GM21529 (cell line): ENCODE measurements around the gene TTPAL.

ENCODE experiments used
- ATAC-seq: cut with Tn5 transposase; IDR thresholded peaks from one replicate; pipeline ENCODE4 v1.9.1; 2021; ENCODE audit not compliant: unreplicated experiment

Gene TTPAL

DNA sequence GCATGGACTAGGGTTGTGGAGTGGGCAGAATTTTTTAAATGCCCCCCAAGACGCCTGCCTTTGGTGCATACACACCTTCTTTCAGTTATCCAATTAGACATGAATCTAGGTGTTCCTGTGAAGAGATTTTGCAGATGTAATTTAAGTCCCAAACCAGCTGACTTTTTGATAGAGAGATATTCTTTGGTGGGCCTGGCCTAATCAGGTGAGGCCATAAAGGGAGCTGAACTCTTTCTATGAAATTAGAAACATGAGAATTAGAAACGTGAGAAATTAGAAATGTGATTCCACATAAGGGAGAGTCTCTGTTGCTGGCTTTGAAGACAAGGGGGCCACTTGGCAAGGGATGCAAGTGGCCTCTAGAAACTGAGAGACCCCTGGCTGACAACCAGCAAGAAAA, 36.4 kb upstream of the TTPAL start:
- ATAC-seq = no peak

DNA sequence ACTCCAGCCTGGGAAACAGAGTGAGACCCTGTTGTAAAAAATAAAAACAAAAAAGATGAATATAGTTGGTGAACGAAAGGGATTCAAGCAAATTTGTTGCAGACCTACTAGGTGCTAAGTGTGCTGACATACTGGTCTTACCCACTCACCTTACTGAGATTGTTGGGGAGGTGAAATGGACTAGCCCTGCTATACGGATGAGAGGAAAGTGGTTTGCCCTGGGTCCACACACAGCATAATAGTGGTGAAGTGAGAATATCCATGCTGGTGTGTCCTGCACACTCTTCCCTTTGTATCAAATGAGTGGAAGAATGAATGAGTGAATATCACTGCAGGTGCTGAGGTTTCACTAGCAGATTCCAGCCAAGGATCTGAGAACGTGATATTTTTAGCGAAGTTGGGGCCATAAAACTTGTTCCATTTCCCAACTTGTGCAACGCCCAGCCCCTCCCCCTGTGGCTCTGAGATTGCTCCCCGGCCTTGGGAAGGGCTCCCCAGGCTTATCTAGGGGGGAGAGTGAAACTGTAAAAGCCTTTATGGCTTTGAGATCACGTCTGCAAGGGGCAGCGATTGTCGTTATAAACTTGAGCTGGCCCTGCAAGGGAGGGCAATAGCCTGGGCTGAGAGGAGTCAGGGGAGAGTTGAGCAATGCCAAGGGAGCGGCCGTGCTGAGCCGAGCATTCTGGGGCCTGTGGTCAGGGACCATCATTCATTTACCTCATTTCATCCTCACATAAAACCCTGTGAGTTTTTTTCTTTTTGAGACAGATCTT, 33.2 kb upstream of the TTPAL start:
- ATAC-seq = no peak

GRCh38 chr20:44445742-44446710, 29.6 kb upstream of the TTPAL start:
- no peak for ATAC-seq

DNA sequence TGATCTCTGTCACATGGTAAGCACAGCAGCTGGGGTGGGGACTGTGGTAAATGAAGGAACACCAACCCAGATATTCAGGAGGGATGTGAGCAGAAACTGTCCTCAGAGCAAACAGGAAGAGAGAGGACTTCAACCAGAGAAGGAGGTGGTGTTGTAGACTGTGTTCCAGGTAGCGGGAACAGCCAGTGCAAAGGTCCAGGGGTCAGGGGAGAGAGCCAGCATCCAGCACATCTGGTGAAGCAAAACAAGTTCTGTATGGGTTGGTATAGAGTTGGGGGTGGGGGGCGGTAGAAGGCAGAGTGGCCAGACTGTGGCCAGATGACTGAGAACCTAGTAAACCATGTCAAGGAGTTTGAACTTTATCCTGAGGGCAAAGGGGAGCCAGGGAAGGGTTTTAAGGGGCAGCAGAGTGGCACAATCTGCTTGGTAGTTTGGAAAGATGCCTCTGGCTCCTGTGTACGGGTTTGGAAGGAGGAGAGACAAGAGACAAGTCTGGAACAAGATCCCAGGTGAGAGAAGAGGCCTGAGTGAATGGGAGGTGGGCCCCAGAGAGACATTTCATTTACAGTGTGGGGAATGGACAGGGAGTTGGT, 27.8 kb upstream of the TTPAL start:
- ATAC-seq = no peak

- ATAC-seq = no peak
Measured at GRCh38 chr20:44448753-44449546, 26.7 kb upstream of the TTPAL start.

DNA sequence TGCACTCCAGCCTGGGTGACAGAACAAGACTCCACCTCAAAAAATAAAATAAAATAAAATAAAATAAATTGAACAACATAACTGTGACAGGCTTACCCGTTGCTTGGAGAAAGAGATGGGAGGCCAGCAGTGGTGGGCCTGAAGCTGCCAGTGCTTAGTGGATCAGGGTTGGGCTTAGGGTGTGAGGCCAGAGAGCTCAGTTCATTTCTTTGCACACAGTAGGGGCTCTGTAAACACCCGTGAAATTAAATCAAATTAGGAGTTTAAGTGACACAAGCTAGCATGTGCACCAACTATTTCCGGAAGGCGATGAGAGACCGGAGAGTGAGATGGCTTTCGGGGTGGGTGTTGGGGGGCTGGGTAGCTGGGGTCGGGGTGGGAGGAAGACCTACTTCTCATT, 25.8 kb upstream of the TTPAL start:
- ATAC-seq = no peak

DNA sequence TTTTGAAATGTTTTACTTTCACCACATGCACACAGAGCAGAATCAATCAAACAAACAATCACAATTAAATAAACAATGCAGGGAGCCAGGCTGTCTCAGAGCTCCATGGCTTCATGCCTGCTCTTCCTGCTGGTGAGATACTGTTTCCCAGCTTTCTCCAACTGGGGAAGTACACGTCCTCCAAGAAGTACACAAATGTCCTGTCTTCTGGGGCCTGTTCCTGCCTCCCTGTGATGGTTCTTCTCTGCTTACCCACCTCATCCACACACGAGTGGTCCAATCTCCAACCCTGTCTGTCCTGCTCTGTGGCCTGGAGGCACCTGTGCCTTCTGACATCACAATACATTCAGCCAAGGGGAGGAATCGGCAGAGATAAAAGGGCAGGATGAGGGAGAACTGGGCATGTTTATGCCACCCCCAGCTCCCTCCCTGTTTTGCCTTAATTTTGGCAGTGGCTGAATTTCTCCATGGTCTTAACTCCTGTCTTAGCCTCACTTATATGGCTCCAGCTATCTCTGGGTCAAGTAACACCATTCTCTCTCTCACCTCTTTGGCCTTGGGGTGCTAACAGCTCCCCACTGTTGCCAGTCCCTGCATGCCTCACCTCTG, 25.3 kb upstream of the TTPAL start:
- no peak for ATAC-seq

DNA sequence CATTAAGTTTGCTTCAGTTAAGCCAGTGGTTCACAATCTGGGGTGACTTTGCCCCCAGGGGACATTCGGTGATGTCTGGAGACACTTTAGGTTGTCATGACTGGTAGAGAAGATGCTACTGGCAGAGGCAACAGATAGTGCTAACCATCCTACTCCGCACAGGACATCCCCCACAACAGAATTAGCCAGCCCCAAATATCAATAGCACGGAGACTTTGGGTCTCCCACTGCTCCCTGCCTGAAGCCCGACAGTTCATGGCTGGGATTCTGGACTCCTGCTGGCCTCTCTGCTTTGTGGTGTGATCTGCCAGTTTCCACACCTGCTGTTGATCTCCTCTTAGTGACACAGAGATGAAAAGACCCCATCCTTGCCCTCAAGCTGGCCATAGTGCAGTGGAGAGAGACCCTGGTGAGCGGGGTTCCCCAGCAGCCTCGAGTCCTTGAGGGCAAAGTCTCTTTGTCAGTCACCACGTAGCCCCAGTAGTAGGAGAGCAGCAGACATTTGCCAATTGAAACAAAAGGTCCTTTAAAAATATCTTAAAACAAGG, 24.7 kb upstream of the TTPAL start:
- no peak for ATAC-seq

DNA sequence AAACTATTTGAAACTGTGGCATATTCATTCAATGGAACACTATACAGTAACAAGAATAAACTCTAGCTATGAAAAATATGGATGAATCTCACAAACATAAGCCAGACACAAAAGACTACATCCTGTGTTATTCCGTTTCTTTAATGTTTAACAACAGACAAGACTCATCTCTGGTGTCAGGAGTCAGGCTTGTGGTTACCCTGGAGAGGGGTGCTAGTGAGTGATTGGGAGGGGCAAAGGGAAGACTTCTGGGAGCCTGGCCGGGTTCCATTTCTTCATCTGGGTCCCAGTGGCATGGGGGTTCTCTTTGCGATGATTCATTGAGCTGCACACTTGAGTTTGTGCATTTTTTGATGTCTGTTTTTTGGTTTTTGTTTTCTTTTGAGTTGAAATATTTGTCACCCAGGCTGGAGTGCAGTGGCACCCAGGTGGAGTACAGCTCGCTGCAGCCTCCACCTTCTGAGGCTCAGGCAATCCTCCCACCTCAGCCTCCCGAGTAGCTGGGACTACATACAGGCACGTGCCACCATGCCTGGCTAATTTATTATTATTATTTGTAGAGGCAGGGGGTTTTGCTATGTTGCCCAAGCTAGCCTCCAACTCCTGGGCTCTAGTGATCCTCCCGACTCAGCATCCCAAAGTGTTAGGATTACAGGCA, 21.2 kb upstream of the TTPAL start:
- no peak for ATAC-seq

DNA sequence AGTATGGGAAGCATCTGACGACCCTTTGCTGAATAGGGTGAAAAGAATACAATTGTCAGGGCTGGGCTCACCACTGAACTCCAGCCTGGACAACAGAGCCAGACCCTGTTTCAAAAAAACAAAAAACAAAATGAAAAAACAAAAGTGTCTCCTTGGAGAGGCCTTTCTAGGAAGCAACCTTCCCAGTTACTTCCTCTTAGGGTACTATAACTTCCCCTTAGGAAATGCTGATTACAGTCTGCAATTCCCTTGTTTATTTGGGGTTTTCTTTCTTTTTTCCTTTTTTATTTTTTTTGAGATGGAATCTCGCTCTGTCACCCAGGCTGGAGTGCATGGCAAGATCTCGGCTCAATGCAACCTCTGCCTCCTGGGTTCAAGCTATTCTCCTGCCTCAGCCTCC, 20.5 kb upstream of the TTPAL start:
- ATAC-seq = no peak

DNA sequence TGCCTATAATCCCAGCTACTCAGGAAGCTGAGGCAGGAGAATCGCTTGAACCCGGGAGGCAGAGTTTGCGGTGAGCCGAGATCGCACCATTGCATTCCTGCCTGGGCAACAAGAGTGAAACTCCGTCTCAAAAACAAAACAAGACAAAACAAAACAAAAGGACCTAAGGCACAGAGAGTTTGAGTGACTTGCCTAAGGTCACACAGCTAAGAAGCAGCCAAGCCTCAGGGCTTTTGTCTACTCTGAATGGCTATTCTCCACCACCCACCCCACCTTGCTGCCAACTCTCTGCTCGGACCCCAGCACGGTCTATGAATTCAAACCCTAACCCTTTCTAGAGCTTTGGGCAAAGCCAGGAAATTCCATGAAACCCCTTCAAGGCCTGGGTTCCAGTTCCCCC, 19.1 kb upstream of the TTPAL start:
- no peak for ATAC-seq

GRCh38 chr20:44457016-44457415, 18.7 kb upstream of the TTPAL start:
- ATAC-seq = no peak

DNA sequence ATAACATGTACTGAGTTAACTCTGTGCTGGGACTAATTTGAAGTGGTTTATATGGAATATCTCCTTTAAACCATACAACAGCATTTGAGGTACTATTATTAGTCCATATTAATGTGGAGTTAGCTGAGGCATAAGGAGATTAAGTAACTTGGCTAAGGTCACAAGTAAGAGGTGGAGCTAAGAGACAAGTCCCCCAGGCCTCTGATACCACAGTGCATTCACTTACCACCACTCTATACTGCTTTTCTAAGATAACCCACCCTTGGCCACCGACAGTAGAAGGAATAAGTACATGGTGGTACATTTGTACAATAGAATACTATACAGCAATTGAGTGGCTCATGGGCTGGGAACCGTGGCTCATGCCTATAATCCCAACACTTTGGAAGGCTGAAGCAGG, 16.4 kb upstream of the TTPAL start:
- ATAC-seq = no peak

DNA sequence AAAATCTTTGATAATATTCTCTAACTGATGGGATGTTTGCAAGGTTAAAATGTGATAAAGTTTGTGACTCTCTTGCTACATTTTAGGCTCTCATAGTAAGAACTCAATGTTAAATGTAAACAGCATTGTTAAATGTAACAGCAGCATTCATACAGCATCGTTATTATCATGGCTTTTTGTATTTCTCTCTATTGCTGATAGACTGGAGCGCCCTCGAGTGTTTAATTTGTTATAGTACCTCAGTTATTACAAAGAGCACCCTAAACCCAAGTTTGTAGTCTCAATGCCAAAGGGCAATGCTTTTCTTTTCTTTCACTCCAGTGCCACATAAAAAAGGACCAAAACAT, 14.9 kb upstream of the TTPAL start:
- no peak for ATAC-seq

DNA sequence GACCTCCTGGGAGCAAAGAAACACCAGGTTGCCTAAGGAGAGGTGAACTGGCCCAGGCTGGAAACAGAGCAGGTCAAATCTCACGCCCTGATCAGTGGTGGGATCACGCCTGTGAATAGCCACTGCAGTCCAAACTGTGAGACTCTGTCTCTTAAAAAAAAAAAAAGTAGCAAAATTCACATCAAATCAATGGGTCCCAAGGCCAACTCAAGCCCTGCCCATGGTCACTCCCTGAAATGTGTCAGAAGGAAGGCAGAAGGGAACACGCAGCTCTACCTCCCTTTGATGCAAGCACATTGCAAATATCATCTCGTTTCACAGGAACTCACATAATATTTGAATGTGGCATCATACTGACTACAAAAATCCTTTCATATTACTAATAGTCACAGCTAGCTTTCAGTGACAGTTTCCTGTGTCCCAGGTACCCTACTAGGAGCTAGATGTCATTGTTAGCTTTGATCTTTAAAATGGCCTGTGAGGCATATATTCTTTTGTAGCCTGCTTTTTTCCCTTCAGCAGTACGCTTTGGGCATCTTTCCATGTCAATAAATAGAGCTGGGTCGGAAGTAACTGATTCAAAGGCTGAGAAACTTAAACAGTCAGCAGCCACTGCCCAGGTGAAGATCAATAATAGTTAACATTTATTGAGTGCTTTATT, 14.4 kb upstream of the TTPAL start:
- no peak for ATAC-seq

DNA sequence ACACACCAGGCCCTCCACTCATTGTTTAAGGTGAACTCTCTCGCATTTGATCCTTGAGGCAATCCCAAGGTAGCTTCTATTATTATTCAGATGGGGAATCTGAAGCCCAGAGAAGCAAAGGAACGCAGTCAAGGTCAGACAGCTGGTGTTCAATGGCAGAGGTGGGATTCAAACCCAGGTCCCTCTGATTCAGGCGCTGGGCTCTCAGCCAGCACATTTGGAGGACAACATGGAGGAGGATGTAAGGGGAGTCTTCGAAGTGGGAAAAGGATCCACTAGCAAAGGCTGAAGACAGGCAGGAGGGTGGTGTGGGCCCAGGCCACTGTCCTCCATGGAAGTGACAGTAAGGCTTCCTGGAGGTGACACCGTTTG, 13.9 kb upstream of the TTPAL start:
- ATAC-seq = no peak

DNA sequence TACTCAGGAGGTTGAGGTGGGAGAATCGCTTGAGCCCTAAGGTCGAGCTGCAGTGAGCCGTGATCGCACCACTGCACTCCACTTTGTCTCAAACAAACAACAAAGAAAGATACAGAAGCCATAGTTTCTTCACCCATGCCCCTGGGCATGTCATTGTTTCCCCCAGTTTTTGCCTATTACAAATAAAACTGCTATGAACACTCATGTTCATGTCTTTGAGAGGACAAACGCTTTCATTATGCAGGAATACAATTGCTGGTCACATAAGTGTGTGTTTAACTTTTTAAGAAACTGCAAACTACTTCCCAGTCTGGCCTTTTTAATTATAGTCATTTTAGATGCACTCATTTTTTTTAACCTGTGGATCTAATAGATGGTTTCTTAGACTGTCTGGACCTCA, 12.2 kb upstream of the TTPAL start:
- ATAC-seq = no peak

DNA sequence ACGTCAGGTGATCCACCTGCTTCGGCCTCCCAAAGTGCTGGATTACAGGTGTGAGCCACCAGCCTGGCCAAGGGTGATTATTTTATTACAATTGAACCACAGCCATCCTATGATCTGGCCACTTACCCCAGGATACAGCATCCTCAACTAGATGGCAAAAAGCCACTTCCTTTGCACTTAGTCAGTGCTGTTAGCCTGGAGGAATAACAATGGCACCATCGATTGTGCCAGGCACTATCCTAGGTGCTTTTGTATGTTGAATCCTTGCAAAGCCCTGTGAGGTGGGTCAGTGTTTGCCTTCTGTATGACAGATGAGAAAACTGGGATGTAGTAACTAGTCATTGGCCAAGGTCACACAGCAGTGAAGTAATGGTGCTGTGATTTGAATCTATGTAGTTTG, 11.2 kb upstream of the TTPAL start:
- no peak for ATAC-seq

GRCh38 chr20:44465001-44465560, 10.6 kb upstream of the TTPAL start:
- ATAC-seq = no peak
